Activated gamma-delta T cell treated with Interleukin-2 at 50 U/mL for 16 hours (primary cell): ENCODE measurements around the gene SPRYD4.
"Not testable (repeated sequence)": the region's sequence is repeated elsewhere in the genome, so short reads cannot be mapped to it uniquely, and the experiment has no call there.

Experiments
- DNase-seq: peaks from one replicate; pipeline ENCODE4 v3.0.0-alpha.2; 2020

Gene SPRYD4

DNA sequence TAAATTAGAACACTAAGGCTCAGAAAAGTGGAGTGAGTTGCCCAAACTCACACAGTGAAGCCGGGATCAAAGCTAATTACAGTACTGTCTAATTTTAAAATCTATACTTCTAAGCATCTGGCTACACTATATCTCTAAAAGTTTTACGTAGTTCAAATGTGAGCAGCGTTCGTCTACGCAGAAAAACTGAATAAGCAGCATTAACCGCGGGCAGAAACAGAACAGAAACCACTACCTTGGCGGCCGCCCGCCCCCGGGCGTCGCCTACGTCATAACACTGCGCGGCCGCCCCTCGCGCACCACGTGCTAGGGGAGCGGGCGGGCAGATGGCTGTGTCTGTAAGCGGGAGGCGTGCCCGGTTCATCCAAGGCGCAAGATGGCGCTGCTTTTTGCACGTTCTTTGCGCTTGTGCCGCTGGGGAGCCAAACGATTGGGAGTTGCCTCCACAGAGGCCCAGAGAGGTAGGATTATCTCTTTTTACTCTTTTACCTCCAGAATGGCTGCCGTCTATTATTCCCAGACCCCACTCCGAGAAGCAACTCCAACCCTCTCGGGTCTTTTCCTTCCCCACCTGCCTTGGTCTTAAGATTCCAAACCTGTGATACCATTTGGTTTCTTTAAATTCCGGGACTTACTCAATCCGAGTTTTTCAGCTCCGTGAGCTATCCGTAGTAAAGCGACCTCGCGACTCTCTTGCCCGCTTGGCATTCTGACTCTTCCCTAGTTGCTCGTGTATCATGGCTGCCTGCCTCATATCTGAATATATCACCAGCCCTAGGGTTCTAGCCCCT lies at the start of gene SPRYD4:
SPRYD4 (plus strand) TSS at position 363 of the 791 bp plus-strand sequence; CDS start at position 377, 14 bp downstream.
- DNase-seq: peak; percentile 91

- DNase-seq: no peak
Measured at GRCh38 chr12:56420411-56420810, 48.0 kb upstream of the SPRYD4 start.

DNA sequence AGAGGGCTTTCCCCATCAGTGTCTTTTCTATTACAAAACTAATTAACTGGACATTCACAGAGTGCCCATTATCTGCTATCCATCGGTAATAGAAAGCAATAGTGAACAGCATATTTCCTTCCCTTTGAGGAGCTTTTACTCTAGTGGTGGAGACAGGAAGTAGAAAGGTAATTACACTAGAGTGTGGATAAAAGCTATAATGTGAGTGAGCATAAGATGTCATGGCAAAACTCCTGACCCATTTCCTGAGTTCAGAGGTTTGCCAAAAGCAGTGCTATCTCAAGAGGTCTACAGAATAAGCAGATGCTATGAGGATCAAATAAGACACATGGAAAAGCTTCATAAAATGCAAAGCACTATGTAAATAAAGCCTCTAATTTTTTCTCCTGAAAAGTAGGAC lies 43.2 kb upstream of the SPRYD4 start:
- no peak for DNase-seq

DNA sequence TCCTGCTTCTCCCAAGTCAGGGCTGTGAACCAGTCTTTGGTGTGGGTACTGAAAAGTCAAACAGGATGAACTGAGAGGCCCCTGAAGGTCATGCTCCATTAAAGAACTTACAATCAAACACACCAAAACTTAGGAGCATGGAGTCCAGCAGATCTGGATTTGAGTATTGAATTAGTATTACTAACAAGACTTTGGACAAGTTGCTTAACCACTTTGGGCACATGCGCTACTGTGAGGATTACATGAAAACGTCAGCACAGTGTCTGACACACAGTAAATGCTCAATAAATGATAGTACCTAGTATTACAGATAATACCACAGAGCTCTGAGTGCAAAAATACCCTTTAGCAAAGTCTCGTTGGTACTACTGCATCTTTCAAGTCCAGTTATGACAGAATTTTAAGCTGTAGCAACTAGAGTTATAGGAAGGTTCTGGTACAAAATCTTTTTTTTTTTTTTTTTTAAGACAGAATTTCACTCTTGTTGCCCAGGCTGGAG lies 42.4 kb upstream of the SPRYD4 start:
- no peak for DNase-seq

- no peak for DNase-seq
Measured at GRCh38 chr12:56431288-56431687, 37.1 kb upstream of the SPRYD4 start.

DNA sequence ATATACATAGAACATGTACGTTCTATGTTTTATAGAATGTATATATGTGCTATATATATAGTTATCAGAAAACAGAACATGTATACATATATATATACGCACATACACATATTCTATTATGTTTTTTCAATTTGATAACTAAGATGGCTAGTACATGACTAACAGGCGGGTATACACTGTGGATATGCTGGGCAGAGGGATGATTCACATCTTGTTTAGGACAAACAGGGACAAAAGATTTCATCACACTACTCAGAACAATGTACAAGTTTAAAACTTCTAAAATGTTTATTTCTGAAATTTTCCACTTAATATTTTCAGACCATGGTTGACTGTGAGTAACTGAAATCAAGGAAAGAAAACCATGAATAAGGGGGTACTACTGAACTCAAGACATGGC lies 36.5 kb upstream of the SPRYD4 start:
- DNase-seq: no peak

DNA sequence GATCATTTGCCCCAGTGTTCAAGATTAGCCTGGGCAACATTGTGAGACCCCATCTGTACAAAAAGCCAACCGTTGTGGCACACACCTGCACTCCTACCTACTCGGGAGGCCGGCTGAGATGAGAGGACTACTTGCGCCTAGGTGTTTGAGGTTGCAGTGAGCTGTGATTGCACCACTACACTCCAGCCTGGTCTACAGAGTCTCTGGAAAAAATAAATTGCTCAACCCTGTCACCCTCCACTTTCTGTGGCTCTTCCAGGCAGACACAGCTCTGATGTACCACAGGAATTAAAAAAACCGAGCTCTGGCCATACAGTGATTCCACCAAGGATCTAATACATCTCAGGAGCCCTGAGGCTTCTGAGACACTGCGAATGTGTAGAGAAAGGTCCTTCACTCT lies 33.5 kb upstream of the SPRYD4 start:
- no peak for DNase-seq

DNA sequence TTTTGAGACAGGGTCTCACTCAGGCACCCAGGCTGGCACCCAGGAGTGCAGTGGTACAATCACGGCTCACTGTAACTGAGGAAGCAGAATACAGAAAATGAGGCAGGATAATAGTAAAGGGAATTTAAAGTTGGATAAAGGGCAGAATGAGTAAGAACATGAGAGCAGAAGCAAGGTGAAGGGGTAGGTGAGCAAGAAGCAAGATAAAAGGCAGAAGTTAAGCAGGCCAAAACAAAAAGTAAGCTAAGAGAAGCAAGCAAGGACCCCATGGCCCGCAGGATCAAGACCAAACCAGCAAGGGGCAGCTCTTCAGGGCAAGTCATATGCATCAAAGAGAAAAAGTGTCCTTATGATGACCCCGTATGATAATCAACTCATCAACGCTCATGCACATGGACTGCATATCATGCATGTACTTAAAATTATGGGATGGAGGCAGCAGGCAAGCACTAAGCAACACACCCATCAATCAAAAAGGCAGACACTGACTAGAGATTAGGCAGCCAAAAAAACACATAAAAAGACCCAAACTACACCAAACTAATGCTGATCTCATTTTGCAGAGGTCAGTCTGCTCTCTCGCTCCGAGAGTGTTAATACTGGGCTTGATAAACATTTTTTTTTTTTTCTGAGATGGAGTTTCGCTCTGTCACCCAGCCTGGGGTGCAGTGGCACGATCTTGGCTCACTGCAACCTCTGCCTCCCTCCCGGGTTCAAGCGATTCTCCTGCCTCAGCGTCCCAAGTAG lies 30.8 kb upstream of the SPRYD4 start:
- no peak for DNase-seq

DNA sequence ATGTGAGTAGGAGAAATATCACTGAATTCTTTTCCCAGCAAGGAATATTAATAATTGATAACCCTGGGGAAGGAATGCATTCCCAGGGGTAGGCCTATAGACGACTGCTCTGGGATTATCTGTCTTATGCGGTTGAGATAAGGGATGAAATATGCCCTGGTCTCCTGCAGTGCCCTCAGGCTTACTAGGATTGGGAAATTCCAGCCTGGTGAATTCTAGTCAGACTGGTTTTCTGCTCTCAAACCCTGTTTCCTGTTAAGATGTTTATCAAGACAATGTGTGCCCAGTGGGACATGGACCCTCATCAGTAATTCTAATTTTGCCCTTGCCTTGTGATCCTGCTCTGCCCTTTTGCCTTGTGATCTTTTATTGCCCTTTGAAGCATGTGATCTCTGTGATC lies 25.2 kb upstream of the SPRYD4 start:
- DNase-seq: not testable (repeated sequence)

GRCh38 chr12:56448860-56449621 lies 19.3 kb upstream of the SPRYD4 start, which contains the start of gene TIMELESS:
Gene TIMELESS, minus strand, starts transcription at chr12:56449426. Its CDS starts 15,256 bp downstream, at chr12:56434170.
- DNase-seq: peak; percentile 78

DNA sequence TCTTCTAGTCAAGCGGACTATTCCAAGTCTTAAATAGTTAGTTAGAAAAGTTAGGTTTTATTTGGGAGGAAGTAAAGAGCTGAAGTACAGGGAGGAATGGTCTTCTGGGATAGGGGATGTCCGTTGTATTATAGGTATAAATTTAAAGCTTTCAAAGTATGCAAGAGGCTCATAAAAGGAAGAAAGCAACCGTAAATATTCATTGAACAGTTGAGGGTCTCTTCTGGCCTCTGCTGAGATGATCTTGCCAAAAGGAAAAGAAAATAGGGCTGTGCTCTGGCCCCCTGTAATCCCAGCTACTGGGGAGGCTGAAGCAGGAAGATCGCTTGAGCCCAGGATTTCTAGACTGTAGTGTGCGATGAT lies 18.8 kb upstream of the SPRYD4 start:
- no peak for DNase-seq

- DNase-seq: no peak
Measured at GRCh38 chr12:56450241-56450640, 18.1 kb upstream of the SPRYD4 start.

DNA sequence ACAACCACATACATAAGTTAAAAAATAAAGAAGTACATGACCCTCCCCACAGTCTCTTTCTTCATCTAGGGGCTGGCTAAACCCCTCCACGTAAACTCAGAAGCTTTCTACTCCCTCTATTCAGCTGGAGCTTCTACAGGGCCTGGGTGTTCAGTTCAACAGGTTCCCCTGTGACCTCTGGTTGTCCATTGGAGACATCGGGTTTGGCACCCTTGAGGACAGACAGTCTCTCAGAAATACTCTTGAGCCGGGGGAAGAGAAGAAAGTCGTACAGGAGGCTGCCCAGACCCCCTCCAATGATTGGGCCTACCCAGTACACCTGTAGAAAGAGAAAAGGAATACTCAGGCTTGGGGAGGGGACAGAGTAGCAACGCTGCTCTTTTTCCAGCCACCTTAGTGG lies 17.2 kb upstream of the SPRYD4 start:
- no peak for DNase-seq

GRCh38 chr12:56454557-56454956 lies 13.8 kb upstream of the SPRYD4 start, which contains the start of gene MIP:
Gene MIP, minus strand, starts transcription at chr12:56454657. Its CDS starts 44 bp downstream, at chr12:56454613.
- DNase-seq: no peak

GRCh38 chr12:56457817-56458216 lies 10.6 kb upstream of the SPRYD4 start:
- DNase-seq: no peak

GRCh38 chr12:56461235-56462159 lies 6.9 kb upstream of the SPRYD4 start:
- no peak for DNase-seq

GRCh38 chr12:56462565-56462964 lies 5.8 kb upstream of the SPRYD4 start:
- no peak for DNase-seq

DNA sequence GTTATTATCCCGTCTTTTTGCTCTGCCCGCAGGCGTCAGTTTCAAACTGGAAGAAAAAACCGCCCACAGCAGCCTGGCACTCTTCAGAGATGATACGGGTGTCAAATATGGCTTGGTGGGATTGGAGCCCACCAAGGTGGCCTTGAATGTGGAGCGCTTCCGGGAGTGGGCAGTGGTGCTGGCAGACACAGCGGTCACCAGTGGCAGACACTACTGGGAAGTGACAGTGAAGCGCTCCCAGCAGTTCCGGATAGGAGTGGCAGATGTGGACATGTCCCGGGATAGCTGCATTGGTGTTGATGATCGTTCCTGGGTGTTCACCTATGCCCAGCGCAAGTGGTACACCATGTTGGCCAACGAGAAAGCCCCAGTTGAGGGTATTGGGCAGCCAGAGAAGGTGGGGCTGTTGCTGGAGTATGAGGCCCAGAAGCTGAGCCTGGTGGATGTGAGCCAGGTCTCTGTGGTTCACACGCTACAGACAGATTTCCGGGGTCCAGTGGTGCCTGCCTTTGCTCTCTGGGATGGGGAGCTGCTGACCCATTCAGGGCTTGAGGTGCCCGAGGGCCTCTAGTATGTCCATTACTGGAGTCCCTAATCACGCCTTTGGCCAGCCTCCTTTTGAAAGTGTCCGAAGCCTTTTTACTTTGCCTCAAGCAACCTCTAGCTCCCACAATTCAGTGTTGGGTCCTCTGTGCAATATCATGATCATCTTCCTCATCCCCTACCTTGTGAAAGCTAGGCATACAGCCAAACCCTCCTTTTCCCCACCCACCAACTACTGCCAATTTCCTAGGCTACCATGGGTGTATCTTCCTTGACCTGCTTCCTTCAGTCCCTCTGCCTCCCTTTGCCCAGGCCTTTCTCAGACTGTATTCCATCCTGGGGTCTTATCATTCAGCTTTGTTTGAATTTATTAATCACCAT lies 891 bp downstream of the SPRYD4 start:
- DNase-seq: no peak

- DNase-seq: no peak
Measured at GRCh38 chr12:56474389-56474788, 6.0 kb downstream of the SPRYD4 start.

- DNase-seq: no peak
Measured at GRCh38 chr12:56476143-56476542, 7.8 kb downstream of the SPRYD4 start.

GRCh38 chr12:56476972-56477432 lies 8.6 kb downstream of the SPRYD4 start:
- no peak for DNase-seq
